ENCODE data around the gene ATP5ME.
"Not testable (repeated sequence)": the region's sequence is repeated elsewhere in the genome, so short reads cannot be mapped to it uniquely, and the experiment has no call there.

Gene ATP5ME

DNA sequence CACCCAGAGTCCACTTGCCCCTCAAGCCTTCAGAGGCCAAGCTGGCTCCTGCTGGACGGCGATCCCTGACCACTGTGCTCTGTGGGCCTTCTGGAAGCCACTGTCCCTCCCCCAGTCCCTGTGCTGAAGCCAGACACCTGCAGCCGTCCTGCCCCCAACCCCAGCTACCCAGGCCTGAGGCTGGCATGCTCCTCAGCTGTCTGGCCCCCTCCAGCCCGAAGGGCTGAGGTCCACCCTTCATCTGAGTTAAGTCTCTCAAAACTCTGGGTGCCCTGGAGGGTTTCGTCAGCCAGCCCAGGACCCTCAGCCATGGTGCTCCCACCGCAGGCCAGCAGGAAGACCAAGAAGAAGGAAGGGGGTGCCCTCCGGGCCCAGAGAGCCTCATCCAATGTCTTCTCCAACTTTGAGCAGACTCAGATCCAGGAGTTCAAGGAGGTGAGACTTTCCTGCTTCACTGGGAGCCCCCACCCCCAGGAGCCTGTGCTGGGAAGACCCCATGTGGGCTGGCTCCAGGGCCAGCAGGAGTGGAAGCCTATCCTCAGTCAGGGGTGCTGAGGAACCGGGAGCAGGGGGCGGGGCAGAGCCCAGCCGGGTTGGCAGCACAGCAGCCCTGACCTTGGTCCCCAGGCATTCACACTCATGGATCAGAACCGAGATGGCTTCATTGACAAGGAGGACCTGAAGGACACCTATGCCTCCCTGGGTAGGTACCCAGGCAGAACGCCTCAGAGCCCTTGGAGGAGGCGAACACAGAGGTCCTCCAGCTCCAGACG lies 4.4 kb upstream of the ATP5ME start:
- Histone ChIP-seq H3K4me1 (ENCODE audit: control insufficient read depth, insufficient read depth, low read length) (peaks cover 5% of the 10 kb centered on the region), H3K36me3 (ENCODE audit: control insufficient read depth, insufficient read depth, low read length) (no peaks in the 10 kb centered on the region), H3K9me3 (ENCODE audit: control insufficient read depth, low read length) (no peaks in the 10 kb centered on the region), H3K27me3 (ENCODE audit: control insufficient read depth, insufficient read depth, low read length, poor library complexity, severe bottlenecking) (peaks cover 12% of the 10 kb centered on the region), H3K4me3 (ENCODE audit: insufficient read depth, low read depth, low read length) (no peak overlapping the region), H3K27ac (ENCODE audit: insufficient read depth, low read depth, low read length, poor library complexity, severe bottlenecking) (no peak overlapping the region)
- WGBS, 2 experiments = 86 to 90% methylated on average over 14 of the region's 14 CpGs

DNA sequence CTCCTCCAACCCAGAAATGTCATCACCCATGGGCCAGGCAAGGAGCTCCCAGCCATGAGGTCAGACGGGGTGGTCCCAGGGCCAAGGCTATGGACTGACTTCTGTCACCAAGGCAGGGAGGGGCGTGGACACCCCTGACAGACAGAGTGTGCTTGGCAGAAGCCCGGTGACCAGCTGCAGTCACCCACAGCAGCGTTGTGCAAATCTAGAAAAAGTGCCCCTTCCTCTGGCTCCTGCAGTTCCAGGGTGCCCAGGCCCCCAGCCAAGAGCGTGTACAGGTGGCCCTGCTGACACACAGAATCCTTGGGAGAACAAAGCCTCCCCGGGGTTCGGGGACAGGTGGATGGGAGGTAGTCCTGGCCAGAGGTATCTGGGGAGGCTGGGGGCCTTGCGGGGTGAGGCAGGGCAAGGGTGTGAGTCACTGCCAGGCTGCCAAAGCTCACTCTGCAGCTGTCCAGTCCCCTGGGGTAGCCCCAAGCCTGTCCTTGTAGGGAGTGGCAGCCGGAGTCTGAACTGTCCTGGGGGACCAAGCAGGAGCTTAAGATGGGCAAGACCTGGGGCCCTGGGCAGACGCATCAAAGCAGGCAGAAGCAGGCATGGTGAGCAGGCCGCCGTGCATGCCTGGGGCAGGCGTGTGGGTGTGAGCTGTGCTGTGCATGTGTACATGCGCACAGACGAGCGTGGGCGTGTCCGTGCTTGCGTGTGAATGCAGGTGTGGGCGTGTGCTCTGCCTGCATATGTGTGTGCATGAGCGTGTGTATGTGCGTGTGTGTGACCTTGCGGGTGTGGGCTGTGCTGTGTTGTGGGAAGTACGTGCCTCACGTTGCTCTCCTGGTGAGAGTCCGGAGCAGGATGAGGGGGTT lies 3.6 kb upstream of the ATP5ME start:
- Histone ChIP-seq H3K27ac (ENCODE audit: insufficient read depth, low read depth, low read length, poor library complexity, severe bottlenecking) (no peak overlapping the region), H3K4me3 (ENCODE audit: insufficient read depth, low read depth, low read length) (no peak overlapping the region)

DNA sequence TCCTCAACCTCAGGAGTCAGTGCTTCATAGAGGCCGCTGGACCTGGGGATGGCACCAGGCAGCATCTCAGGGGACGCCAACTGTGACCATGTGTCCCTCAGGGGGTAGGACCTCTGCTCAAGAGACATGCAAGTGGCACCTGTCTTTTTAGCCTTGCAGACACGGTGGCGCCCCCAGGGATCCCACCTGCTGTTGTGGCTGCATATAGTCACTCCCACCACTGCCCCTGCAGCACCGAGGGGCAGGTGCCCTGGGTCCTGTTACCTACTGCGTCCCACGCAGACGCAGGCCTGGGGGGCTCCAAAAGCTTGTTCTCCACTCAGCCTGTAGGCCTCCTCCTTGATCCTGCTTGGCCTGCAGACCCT lies 2.8 kb upstream of the ATP5ME start:
- WGBS, 2 experiments = 88 to 90% methylated on average over 8 of the region's 8 CpGs
- Histone ChIP-seq H3K27ac (ENCODE audit: insufficient read depth, low read depth, low read length, poor library complexity, severe bottlenecking) (no peak overlapping the region), H3K4me3 (ENCODE audit: insufficient read depth, low read depth, low read length) (no peak overlapping the region)

More for the DNA sequence above, 3.6 kb upstream of the ATP5ME start:
- peaks cover 12% of the 10 kb centered on the region for H3K27me3 ChIP-seq (ENCODE audit: control insufficient read depth, insufficient read depth, low read length, poor library complexity, severe bottlenecking)
- WGBS, 2 experiments = 91% methylated on average over 26 of the region's 26 CpGs
- H3K36me3 ChIP-seq (ENCODE audit: control insufficient read depth, insufficient read depth, low read length) = peaks cover 5% of the 10 kb centered on the region
- H3K9me3 ChIP-seq (ENCODE audit: control insufficient read depth, low read length) = no peaks in the 10 kb centered on the region
- peaks cover 10% of the 10 kb centered on the region for H3K4me1 ChIP-seq (ENCODE audit: control insufficient read depth, insufficient read depth, low read length)

DNA sequence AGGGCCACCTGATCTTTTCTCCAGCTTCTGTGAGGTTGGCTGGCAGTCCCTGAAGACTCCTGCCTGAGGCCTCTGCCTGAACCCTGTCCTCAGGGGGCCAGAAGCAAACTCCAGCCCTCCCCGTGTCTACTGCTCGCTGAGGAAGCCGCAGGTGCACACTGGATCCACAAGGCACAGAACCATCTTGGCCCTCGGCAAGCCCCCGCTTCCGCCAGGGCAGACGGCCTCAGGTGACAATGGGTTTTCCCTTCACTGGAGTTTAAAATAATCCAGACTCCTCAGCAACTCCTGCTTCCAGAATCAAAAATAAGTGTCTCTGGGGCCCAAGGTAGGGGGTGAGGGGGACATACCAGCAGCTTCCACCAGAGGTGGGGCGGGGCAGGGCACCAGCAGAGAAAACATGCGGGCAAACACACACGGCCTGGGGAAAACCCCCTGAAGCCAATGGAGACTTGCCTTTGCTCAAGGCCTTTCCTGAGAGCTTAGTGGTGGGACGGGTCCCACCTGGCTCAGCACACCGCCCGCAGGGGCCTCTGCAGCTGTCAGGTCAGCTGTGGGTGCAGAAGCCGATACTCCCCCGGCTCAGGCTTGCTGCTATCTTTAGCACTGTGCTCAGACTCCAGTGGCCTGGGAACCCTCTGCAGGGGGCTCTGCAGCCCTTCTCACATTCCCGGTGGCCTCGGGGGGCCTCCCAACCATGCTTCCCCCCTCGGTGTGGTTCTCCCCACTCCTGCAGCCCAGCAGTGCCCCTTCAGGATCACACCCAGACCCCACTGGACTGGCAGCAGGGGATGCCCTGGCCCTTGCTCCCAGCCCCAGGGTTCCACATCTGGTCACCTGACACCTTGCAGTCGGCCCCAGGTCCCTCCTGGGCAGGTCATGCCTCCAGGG lies 2.1 kb upstream of the ATP5ME start:
- Histone ChIP-seq H3K27ac (ENCODE audit: insufficient read depth, low read depth, low read length, poor library complexity, severe bottlenecking) (no peak overlapping the region), H3K4me3 (ENCODE audit: insufficient read depth, low read depth, low read length) (no peak overlapping the region), H3K9me3 (ENCODE audit: control insufficient read depth, low read length) (no peaks in the 10 kb centered on the region), H3K4me1 (ENCODE audit: control insufficient read depth, insufficient read depth, low read length) (peaks cover 10% of the 10 kb centered on the region), H3K27me3 (ENCODE audit: control insufficient read depth, insufficient read depth, low read length, poor library complexity, severe bottlenecking) (peaks cover 12% of the 10 kb centered on the region), H3K36me3 (ENCODE audit: control insufficient read depth, insufficient read depth, low read length) (peaks cover 13% of the 10 kb centered on the region)
- WGBS, 2 experiments = 91 to 92% methylated on average over 19 of the region's 19 CpGs

More for the DNA sequence above, 2.8 kb upstream of the ATP5ME start:
- peaks cover 13% of the 10 kb centered on the region for H3K36me3 ChIP-seq (ENCODE audit: control insufficient read depth, insufficient read depth, low read length)
- peaks cover 12% of the 10 kb centered on the region for H3K27me3 ChIP-seq (ENCODE audit: control insufficient read depth, insufficient read depth, low read length, poor library complexity, severe bottlenecking)
- H3K9me3 ChIP-seq (ENCODE audit: control insufficient read depth, low read length) = no peaks in the 10 kb centered on the region
- peaks cover 10% of the 10 kb centered on the region for H3K4me1 ChIP-seq (ENCODE audit: control insufficient read depth, insufficient read depth, low read length)

DNA sequence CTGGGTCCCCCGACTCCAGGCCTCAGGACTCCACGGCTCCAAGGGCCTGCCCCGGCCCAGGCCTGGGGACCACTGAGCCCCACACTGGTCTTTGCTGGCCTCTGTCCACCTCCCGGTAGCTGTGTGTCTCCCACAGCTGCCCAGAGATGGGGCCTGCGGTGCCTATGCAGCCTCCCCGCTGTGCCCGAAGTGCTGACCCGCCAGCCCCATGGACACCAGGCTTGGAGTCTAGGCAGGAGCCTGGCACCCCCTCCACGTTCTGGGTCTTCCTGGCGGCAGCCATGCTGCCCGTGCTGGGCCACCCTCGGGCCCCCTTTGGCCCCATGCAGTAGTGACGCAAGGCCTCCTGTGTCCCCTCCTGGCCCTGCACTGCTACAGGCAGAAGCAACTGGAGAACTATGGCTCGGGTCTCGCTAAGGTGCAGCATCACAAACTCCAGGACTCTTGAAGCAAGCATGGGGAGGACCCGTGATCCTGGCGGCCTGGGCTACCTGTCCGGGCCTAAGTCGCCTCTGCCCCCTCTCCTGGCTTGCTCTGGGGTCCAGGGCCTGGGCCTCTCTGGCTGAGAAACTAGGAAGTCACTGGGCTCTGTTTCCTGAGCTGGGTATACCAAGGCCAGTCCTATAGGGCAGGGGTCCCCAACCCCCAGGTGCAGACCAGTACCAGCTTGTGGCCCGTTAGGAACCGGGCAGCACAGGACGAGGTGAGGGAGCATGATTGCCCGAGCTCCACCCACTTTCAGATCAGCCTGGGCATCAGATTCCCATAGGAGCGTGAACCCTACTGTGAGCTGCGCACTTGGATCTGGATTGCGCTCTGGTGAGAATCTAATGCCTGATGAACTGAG lies 1.2 kb upstream of the ATP5ME start:
- 86% methylated on average over 26 of the region's 26 CpGs for WGBS, 2 experiments
- peaks cover 10% of the 10 kb centered on the region for H3K4me1 ChIP-seq (ENCODE audit: control insufficient read depth, insufficient read depth, low read length)
- H3K4me3 ChIP-seq (ENCODE audit: insufficient read depth, low read depth, low read length) = peak overlapping the region; percentile 94
- peaks cover 5% of the 10 kb centered on the region for H3K27me3 ChIP-seq (ENCODE audit: control insufficient read depth, insufficient read depth, low read length, poor library complexity, severe bottlenecking)
- no peaks in the 10 kb centered on the region for H3K9me3 ChIP-seq (ENCODE audit: control insufficient read depth, low read length)
- H3K36me3 ChIP-seq (ENCODE audit: control insufficient read depth, insufficient read depth, low read length) = peaks cover 13% of the 10 kb centered on the region
- H3K27ac ChIP-seq (ENCODE audit: insufficient read depth, low read depth, low read length, poor library complexity, severe bottlenecking) = no peak overlapping the region

DNA sequence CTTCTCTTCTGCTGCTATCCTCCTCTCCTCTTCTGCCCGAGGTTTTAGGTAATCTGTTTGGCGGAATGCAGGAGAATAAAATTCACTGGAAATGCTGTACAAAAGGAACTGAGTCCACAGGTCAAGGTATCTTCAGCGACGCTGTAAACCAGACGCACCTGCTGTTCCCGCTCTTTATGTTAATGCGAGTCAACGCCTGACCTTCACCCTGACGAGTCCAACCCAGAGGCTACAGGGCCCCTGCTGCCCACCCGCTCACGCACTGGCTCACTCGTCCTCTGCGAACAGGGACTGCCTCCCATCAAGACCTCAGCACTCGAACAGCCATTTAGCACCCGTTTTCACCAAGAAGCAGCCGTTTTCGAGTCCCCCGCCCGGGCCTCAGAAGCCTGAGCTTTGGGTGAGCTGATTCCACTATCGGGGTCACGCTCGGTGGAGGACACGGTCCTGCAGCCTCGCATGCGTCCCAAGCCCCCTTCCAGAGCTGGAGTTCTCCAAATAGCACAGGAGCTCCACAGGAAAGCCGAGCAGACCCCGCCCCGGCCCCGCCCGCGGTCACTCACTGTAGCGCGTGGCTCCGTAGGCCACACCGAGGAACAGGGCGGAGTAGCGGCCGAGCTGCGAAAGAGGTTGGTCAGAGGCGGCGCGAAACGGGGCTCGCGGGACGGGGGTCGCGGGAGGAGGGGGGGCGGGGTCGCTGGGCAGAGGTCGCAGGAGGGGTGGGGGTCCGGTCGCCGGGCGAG lies 556 bp downstream of the ATP5ME start:
- Histone ChIP-seq H3K9me3 (ENCODE audit: control insufficient read depth, low read length) (no peaks in the 10 kb centered on the region), H3K4me3 (ENCODE audit: insufficient read depth, low read depth, low read length) (peak overlapping the region; percentile 94), H3K27ac (ENCODE audit: insufficient read depth, low read depth, low read length, poor library complexity, severe bottlenecking) (no peak overlapping the region), H3K36me3 (ENCODE audit: control insufficient read depth, insufficient read depth, low read length) (peaks cover 13% of the 10 kb centered on the region), H3K4me1 (ENCODE audit: control insufficient read depth, insufficient read depth, low read length) (peaks cover 10% of the 10 kb centered on the region), H3K27me3 (ENCODE audit: control insufficient read depth, insufficient read depth, low read length, poor library complexity, severe bottlenecking) (no peaks in the 10 kb centered on the region)
- 8 to 9% methylated on average over 55 of the region's 55 CpGs for WGBS, 2 experiments

DNA sequence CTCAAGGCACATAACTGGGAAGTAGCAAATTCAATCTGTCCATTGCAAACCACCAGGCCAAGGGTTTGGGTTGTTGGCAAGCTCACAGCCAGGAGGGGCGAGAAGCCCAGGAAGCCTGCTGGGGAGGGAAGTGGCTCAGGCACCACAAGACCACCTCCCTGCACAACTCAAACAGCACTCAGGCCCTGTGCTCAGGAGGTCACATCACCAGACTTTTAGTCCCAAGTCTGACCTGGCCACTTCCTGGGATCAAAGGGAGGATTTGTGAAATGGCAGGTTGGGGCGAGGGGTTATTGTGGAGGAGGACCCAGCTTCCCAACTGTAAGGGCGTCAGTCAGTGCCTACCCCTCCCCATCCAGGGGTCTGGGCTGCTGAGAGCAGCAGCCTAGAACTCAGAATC lies 2.3 kb downstream of the ATP5ME start:
- Histone ChIP-seq H3K27ac (ENCODE audit: insufficient read depth, low read depth, low read length, poor library complexity, severe bottlenecking) (no peak overlapping the region), H3K9me3 (ENCODE audit: control insufficient read depth, low read length) (no peaks in the 10 kb centered on the region), H3K36me3 (ENCODE audit: control insufficient read depth, insufficient read depth, low read length) (peaks cover 13% of the 10 kb centered on the region), H3K4me3 (ENCODE audit: insufficient read depth, low read depth, low read length) (no peak overlapping the region), H3K4me1 (ENCODE audit: control insufficient read depth, insufficient read depth, low read length) (peaks cover 10% of the 10 kb centered on the region), H3K27me3 (ENCODE audit: control insufficient read depth, insufficient read depth, low read length, poor library complexity, severe bottlenecking) (no peaks in the 10 kb centered on the region)
- WGBS, 2 experiments = 96% methylated on average over 3 of the region's 3 CpGs

DNA sequence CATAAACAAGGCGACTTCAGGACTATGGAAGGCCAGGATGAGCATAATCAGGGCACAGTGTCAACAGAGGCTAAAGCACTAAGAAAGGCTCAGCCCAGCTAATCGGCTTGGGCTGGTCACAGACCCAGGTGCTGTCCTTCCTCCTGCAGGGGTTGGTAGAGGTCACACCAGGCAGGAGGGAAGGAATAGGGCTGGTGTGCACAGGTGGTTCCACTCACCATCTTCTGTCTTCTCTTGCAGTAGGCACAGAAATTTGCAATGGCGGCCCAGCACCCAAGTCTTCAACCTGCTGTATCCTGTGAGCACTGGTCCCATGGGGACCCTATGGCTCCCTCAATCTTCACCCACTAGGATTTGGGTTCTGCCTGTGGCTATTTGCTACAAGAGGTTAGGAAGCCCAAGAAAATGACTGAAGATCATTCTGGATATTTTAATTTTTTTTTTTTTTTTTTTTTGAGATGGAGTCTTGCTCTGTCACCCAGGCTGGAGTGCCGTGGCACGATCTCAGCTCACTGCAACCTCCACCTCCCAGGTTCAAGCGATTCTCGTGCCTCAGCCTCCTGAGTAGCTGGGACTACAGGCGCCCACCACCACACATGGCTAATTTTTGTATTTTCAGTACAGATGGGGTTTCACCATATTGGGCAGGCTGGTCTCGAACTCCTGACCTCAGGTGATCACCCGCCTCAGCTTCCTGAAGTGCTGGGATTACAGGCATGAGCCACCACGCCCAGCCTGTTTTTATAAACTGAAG lies 4.1 kb downstream of the ATP5ME start:
- not testable (repeated sequence) for H3K27me3 ChIP-seq (ENCODE audit: control insufficient read depth, insufficient read depth, low read length, poor library complexity, severe bottlenecking); H3K27ac ChIP-seq (ENCODE audit: insufficient read depth, low read depth, low read length, poor library complexity, severe bottlenecking); H3K4me3 ChIP-seq (ENCODE audit: insufficient read depth, low read depth, low read length); H3K9me3 ChIP-seq (ENCODE audit: control insufficient read depth, low read length); H3K4me1 ChIP-seq (ENCODE audit: control insufficient read depth, insufficient read depth, low read length)
- peaks cover 13% of the 10 kb centered on the region for H3K36me3 ChIP-seq (ENCODE audit: control insufficient read depth, insufficient read depth, low read length)
- 92 to 93% methylated on average over 11 of the region's 11 CpGs for WGBS, 2 experiments
